Transverse colon (tissue), 4 donors: ENCODE results near the gene PRDX2. TPM values are rescaled to one million over a fixed set of nuclear protein-coding genes. Genes with fewer than 3 reads are reported as not detected.

Experiments
- DNase-seq: peaks from one replicate; pipeline ENCODE4 v3.0.0-alpha.2; 2019
- H3K27ac ChIP-seq, 4 donors: fragments of 200-600 bp; sonication (generic); 2 replicates each; pipeline ENCODE4 v1.5.1; 2016 to 2018; ENCODE audit warnings: inconsistent platforms in 4 of 4
- H3K27me3 ChIP-seq: fragments of 200-600 bp; sonication (generic); 2 replicates; pipeline ENCODE4 v1.5.1; 2017; ENCODE audit warnings: inconsistent platforms
- H3K36me3 ChIP-seq, 4 donors: fragments of 200-600 bp; sonication (generic); 2 replicates each; pipeline ENCODE4 v1.5.1; 2017 to 2019; ENCODE audit warnings: inconsistent platforms in 4 of 4
- H3K4me1 ChIP-seq, 4 donors: fragments of 200-600 bp; sonication (generic); 2 replicates each; pipeline ENCODE4 v1.5.1; 2017 to 2020; ENCODE audit warnings: inconsistent platforms in 4 of 4
- H3K4me3 ChIP-seq, 4 donors: fragments of 200-600 bp; sonication (generic); 1 replicate in 1 of 4; 2 replicates in 3 of 4; pipeline versions ENCODE4 v1.5.1 to v1.6.1; 2017 to 2019; ENCODE audit warnings: inconsistent platforms in 4 of 4
- H3K9me3 ChIP-seq, 2 donors: fragments of 200-600 bp; sonication (generic); 2 replicates each; pipeline ENCODE4 v1.5.1; 2017 to 2019; ENCODE audit warnings: inconsistent platforms in 2 of 2
- EP300 ChIP-seq: sonication (generic); formaldehyde crosslinking; IDR thresholded peaks from one replicate; pipeline ENCODE4 v1.6.1; 2017; ENCODE audit warnings: antibody characterized with exemption, low read depth
- POLR2A ChIP-seq: fragments of 450-650 bp; IDR thresholded peaks from one replicate; pipeline ENCODE4 v1.6.1; 2016; ENCODE audit warnings: antibody characterized with exemption, mild to moderate bottlenecking, moderate library complexity
- POLR2AphosphoS5 ChIP-seq, 3 donors: sonication (generic); formaldehyde crosslinking; IDR thresholded peaks; one replicate each; pipeline ENCODE4 v1.6.1; 2016; ENCODE audit warnings: antibody characterized with exemption in 3 of 3
- WGBS, 2 donors: methylation state at CpG; one replicate each; pipeline ENCODE4 v1.1.5; 2018; ENCODE audit warnings: low coverage in 1 of 2; 5-methylcytosine and 5-hydroxymethylcytosine counted together
- in situ Hi-C, 4 donors: fragments of 200-750 bp; cut with MboI; loops; one replicate each; pipeline versions ENCODE4 v1.15.0 to v1.15.1; 2017; ENCODE audit warnings: low sequenced_read_pairs in 3 of 4, low pct_ligation_motif_present in 1 of 4, low pct_unique_long_range_greater_than_20kb in 1 of 4
- intact Hi-C: fragments of 100-400 bp; cut with DNase I; formaldehyde crosslinking; loops from one replicate; pipeline ENCODE4 v1.15.1; 2023; ENCODE audit warnings: low total_unique reads
- total RNA-seq, 4 donors: library from RNA; depleted of rRNA; stranded (reverse); fragments of >200 nt; gene quantifications; one replicate each; pipeline ENCODE4 v1.1.0, GENCODE V29; 2016
- TF ChIP-seq, protein P1 (sequence below), 5 experiments: fragments of 200-600 bp in 3 of 5; fragments of 450-650 bp in 2 of 5; sonication (generic) in 3 of 5; IDR thresholded peaks; 1 replicate in 2 of 5; 2 replicates in 3 of 5; pipeline ENCODE4 v1.5.1; 2016 to 2017; ENCODE audit warnings: antibody characterized with exemption in 5 of 5, inconsistent platforms in 3 of 5, mild to moderate bottlenecking in 2 of 5, moderate library complexity in 1 of 5

PRDX2 gene
- total RNA-seq, 4 donors from 2014 or later = 172 to 357 (median 198) TPM

DNA sequence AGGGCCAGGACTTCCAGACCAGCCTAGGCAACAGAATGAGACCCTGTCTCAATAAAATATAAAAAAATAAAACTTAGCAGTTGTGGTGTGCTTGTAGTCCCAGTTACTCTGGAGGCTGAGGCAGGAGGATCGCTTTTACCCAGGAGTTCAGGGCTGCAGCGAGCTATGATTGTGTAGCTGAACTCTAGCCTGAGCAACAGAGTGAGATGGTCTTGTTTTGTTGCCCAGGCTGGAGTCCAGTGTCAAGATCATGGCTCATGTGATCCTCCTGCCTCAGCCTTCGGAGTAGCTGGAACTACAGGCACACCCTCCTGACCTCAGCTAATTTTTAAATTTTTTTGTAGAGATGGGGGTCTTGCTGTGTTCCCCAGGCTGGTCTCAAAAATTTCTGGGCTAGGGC is 14.6 kb downstream of the PRDX2 start:
- no peak for DNase-seq
- H3K9me3 ChIP-seq = no peaks in the 10 kb centered on the region
- TF ChIP-seq POLR2A (no peak), EP300 (no peak), POLR2AphosphoS5 (IDR thresholded peaks at IDR 0.05) (no peak)
- TF ChIP-seq, protein P1, sequence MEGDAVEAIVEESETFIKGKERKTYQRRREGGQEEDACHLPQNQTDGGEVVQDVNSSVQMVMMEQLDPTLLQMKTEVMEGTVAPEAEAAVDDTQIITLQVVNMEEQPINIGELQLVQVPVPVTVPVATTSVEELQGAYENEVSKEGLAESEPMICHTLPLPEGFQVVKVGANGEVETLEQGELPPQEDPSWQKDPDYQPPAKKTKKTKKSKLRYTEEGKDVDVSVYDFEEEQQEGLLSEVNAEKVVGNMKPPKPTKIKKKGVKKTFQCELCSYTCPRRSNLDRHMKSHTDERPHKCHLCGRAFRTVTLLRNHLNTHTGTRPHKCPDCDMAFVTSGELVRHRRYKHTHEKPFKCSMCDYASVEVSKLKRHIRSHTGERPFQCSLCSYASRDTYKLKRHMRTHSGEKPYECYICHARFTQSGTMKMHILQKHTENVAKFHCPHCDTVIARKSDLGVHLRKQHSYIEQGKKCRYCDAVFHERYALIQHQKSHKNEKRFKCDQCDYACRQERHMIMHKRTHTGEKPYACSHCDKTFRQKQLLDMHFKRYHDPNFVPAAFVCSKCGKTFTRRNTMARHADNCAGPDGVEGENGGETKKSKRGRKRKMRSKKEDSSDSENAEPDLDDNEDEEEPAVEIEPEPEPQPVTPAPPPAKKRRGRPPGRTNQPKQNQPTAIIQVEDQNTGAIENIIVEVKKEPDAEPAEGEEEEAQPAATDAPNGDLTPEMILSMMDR (IDR thresholded peaks at IDR 0.05) = no peak
- no peaks in the 10 kb centered on the region for H3K27me3 ChIP-seq
- no peaks in the 10 kb centered on the region for H3K36me3 ChIP-seq
- H3K4me3 ChIP-seq = no peak overlapping the region
- in situ Hi-C loops = no loop called here
- intact Hi-C loops = loop anchor here (10.0 kb wide), 1 partner anchor 368 kb away; the partner anchor contains the start of genes IER2 and STX10
- 87% methylated on average over 3 of the region's 3 CpGs; no CpG with 5 or more reads in 1 of the 2 donors for WGBS, 2 donors
- H3K27ac ChIP-seq = peak overlapping the region; percentile 97 to 99 (median 98)
- H3K4me1 ChIP-seq = peaks cover 46 to 81% (median 78%) of the 10 kb centered on the region in 4 donors

- Histone ChIP-seq H3K4me1 (peaks cover 46 to 83% (median 80%) of the 10 kb centered on the region in 4 donors), H3K9me3 (no peaks in the 10 kb centered on the region), H3K27ac (peak overlapping the region; percentile 97 to 99 (median 98)), H3K4me3 (no peak overlapping the region), H3K27me3 (no peaks in the 10 kb centered on the region), H3K36me3 (no peaks in the 10 kb centered on the region)
- in situ Hi-C loops (no loop called here), intact Hi-C loops (loop anchor here (10.0 kb wide), 1 partner anchor 368 kb away; the partner anchor contains the start of genes IER2 and STX10)
- TF ChIP-seq EP300 (peak; percentile 4), POLR2A (peak; percentile 46), POLR2AphosphoS5 (IDR thresholded peaks at IDR 0.05) (peak; percentile 8 to 48 (median 13))
- TF ChIP-seq, protein P1 (IDR thresholded peaks at IDR 0.05) = no peak
- peak; percentile 86 for DNase-seq
- WGBS, 2 donors = 39% methylated on average over 15 of the region's 18 CpGs; no CpG with 5 or more reads in 1 of the 2 donors
Observed at GRCh38 chr19:12786141-12786870, 15.3 kb downstream of the PRDX2 start.

- Histone ChIP-seq H3K36me3 (no peaks in the 10 kb centered on the region), H3K27me3 (no peaks in the 10 kb centered on the region), H3K4me3 (no peak overlapping the region), H3K4me1 (peaks cover 46 to 79% (median 74%) of the 10 kb centered on the region in 4 donors), H3K9me3 (no peaks in the 10 kb centered on the region), H3K27ac (peak overlapping the region; percentile 97 to 99 (median 98))
- 54% methylated on average over 4 of the region's 4 CpGs; no CpG with 5 or more reads in 1 of the 2 donors for WGBS, 2 donors
- TF ChIP-seq POLR2AphosphoS5 (IDR thresholded peaks at IDR 0.05) = peak in 1 of 3 donors; percentile 12
- no peak for TF ChIP-seq EP300
- intact Hi-C loops = loop anchor here (10.0 kb wide), 1 partner anchor 369 kb away; the partner anchor contains the start of genes IER2 and STX10
- in situ Hi-C loops = no loop called here
- DNase-seq = peak; percentile 41
Observed at GRCh38 chr19:12785431-12786031, 16.1 kb downstream of the PRDX2 start.

GRCh38 chr19:12784871-12785430 is 16.6 kb downstream of the PRDX2 start:
- Histone ChIP-seq H3K27ac (peak overlapping the region; percentile 97 to 99 (median 98)), H3K4me3 (no peak overlapping the region), H3K9me3 (no peaks in the 10 kb centered on the region), H3K36me3 (no peaks in the 10 kb centered on the region), H3K27me3 (no peaks in the 10 kb centered on the region), H3K4me1 (peaks cover 46 to 77% (median 71%) of the 10 kb centered on the region in 4 donors)
- no peak for DNase-seq
- in situ Hi-C loops = no loop called here
- TF ChIP-seq EP300 (no peak), POLR2A (no peak)
- TF ChIP-seq, protein P1 (IDR thresholded peaks at IDR 0.05) = no peak
- intact Hi-C loops = loop anchor here (10.0 kb wide), 1 partner anchor 370 kb away; the partner anchor contains the start of genes IER2 and STX10
- 40 to 60% methylated on average over 1 to 5 of the region's 5 CpGs for WGBS, 2 donors
